H1 (cell line): ENCODE results near the gene SYNGR3. TPM values are rescaled to one million over a fixed set of nuclear protein-coding genes. Genes with fewer than 3 reads are reported as not detected.

ENCODE experiments used
- CTCF ChIA-PET: fragments of 300-600 bp; sonication (Branson Sonifier 250); formaldehyde crosslinking; loops from one replicate; lab custom pipeline; 2021; ENCODE audit not compliant: partially characterized antibody; lab: Charles Lee
- POLR2A ChIA-PET: fragments of 300-600 bp; sonication (Branson Sonifier 250); formaldehyde crosslinking; loops from one replicate; lab custom pipeline; 2021; ENCODE audit warnings: inconsistent platforms; ENCODE audit not compliant: partially characterized antibody; lab: Charles Lee
- DNase-seq, 2 experiments: peaks; one replicate each; pipeline versions ENCODE4 v3.0.0 to v3.0.0-alpha.2; 2010 to 2022; ENCODE audit warnings: low spot score in 2 of 2, low read depth in 1 of 2, mixed read lengths in 1 of 2
- FAIRE-seq: peaks from 2 replicates; lab custom pipeline; 2011; peaks lifted over from hg19 to GRCh38; lab: Jason Lieb, UNC
- H2AFZ ChIP-seq: 2 replicates; pipeline ENCODE4 v1.8.1; 2012; ENCODE audit warnings: low read length, inconsistent platforms
- H2AK5ac ChIP-seq: 2 replicates; pipeline ENCODE4 v1.6.1; 2013; ENCODE audit warnings: low read depth, low read length
- H2BK120ac ChIP-seq: replicated peaks from 2 replicates; pipeline ENCODE3; 2013; ENCODE audit warnings: low read depth, low read length, inconsistent platforms
- H2BK12ac ChIP-seq: 2 replicates; pipeline ENCODE4 v1.6.1; 2013; ENCODE audit warnings: low read depth, low read length
- H2BK15ac ChIP-seq: 2 replicates; pipeline ENCODE4 v1.6.1; 2013; ENCODE audit warnings: low read length
- H2BK20ac ChIP-seq: 2 replicates; pipeline ENCODE4 v1.6.1; 2013; ENCODE audit warnings: low read length
- H2BK5ac ChIP-seq: 2 replicates; pipeline ENCODE4 v1.6.1; 2013; ENCODE audit warnings: low read depth, low read length
- H3K14ac ChIP-seq: 2 replicates; pipeline ENCODE4 v1.6.1; 2013; ENCODE audit warnings: inconsistent platforms; ENCODE audit not compliant: insufficient read length
- H3K18ac ChIP-seq: 2 replicates; pipeline ENCODE4 v1.6.1; 2013; ENCODE audit warnings: low read length; ENCODE audit errors: extremely low read depth
- H3K23ac ChIP-seq: 2 replicates; pipeline ENCODE4 v1.6.1; 2013; ENCODE audit warnings: inconsistent platforms; ENCODE audit not compliant: insufficient read length
- H3K23me2 ChIP-seq: 2 replicates; pipeline ENCODE4 v1.6.1; 2013; ENCODE audit warnings: low read depth, low read length
- H3K27ac ChIP-seq: 2 replicates; pipeline ENCODE4 v1.6.1; 2011; ENCODE audit warnings: low read depth, low read length, inconsistent platforms
- H3K27me3 ChIP-seq, 4 experiments: replicated peaks in 1 of 4; 1 replicate in 1 of 4; 2 replicates in 3 of 4; pipeline versions ENCODE4 v1.6.1 to v1.8.1; 2011 to 2013; ENCODE audit warnings: low read length in 3 of 4, mild to moderate bottlenecking in 3 of 4, inconsistent platforms in 2 of 4, mixed read lengths in 2 of 4, moderate library complexity in 1 of 4; ENCODE audit not compliant: control insufficient read depth in 3 of 4, insufficient read depth in 3 of 4; ENCODE audit errors: extremely low read depth in 1 of 4
- H3K36me3 ChIP-seq, 4 experiments: 2 replicates each; pipeline versions ENCODE4 v1.6.1 to v1.8.1; 2011 to 2013; ENCODE audit warnings: mild to moderate bottlenecking in 4 of 4, low read length in 3 of 4, moderate library complexity in 2 of 4, control low read depth in 1 of 4, inconsistent platforms in 1 of 4; ENCODE audit not compliant: insufficient read depth in 4 of 4, control insufficient read depth in 2 of 4
- H3K4ac ChIP-seq: replicated peaks from 2 replicates; pipeline ENCODE3; 2013; ENCODE audit warnings: low read length, low read depth, mixed read lengths, inconsistent platforms; ENCODE audit not compliant: insufficient read length
- H3K4me1 ChIP-seq, 4 experiments: replicated peaks in 1 of 4; 1 replicate in 1 of 4; 2 replicates in 3 of 4; pipeline versions ENCODE4 v1.6.1 to v1.8.1; 2011 to 2013; ENCODE audit warnings: low read length in 3 of 4, inconsistent platforms in 2 of 4, mixed read lengths in 1 of 4; ENCODE audit not compliant: insufficient read depth in 4 of 4, control insufficient read depth in 3 of 4
- H3K4me2 ChIP-seq, 2 experiments: 2 replicates each; pipeline versions ENCODE4 v1.6.1 to v1.8.1; 2011 to 2013; ENCODE audit warnings: low read depth in 2 of 2, low read length in 2 of 2, control low read depth in 1 of 2, inconsistent platforms in 1 of 2, mild to moderate bottlenecking in 1 of 2; ENCODE audit not compliant: insufficient read depth in 1 of 2
- H3K4me3 ChIP-seq, 4 experiments: fragments of 200-600, 300-600 bp in 1 of 4; sonication (generic), shearing (Covaris generic), sonication (Bioruptor Twin) in 1 of 4; 2 replicates each; pipeline versions ENCODE4 v1.5.1 to v1.8.1; 2011 to 2016; ENCODE audit warnings: low read length in 4 of 4, low read depth in 3 of 4, control low read depth in 2 of 4, inconsistent platforms in 2 of 4, mild to moderate bottlenecking in 2 of 4, mixed read lengths in 1 of 4, moderate library complexity in 1 of 4; ENCODE audit not compliant: insufficient read depth in 2 of 4; ENCODE audit errors: extremely low read depth in 1 of 4
- H3K56ac ChIP-seq: replicated peaks from 2 replicates; pipeline ENCODE3; 2013; ENCODE audit warnings: low read depth, mild to moderate bottlenecking, mixed read lengths, low read length, inconsistent platforms; ENCODE audit not compliant: insufficient read length
- H3K79me1 ChIP-seq: 2 replicates; pipeline ENCODE4 v1.6.1; 2013; ENCODE audit warnings: low read depth, low read length, control low read depth
- H3K79me2 ChIP-seq, 2 experiments: 2 replicates each; pipeline versions ENCODE4 v1.6.1 to v1.8.1; 2012 to 2013; ENCODE audit warnings: low read length in 2 of 2, mild to moderate bottlenecking in 2 of 2, inconsistent platforms in 1 of 2; ENCODE audit not compliant: insufficient read depth in 2 of 2, control insufficient read depth in 1 of 2
- H3K9ac ChIP-seq, 4 experiments: replicated peaks in 1 of 4; 1 replicate in 1 of 4; 2 replicates in 3 of 4; pipeline versions ENCODE4 v1.6.1 to v1.8.1; 2011 to 2013; ENCODE audit warnings: low read depth in 3 of 4, low read length in 3 of 4, control low read depth in 2 of 4, mild to moderate bottlenecking in 2 of 4, moderate library complexity in 2 of 4, inconsistent platforms in 1 of 4; ENCODE audit errors: extremely low read depth in 1 of 4
- H3K9me3 ChIP-seq, 2 experiments: 2 replicates each; pipeline versions ENCODE4 v1.6.1 to v1.8.1; 2012 to 2013; ENCODE audit warnings: mild to moderate bottlenecking in 2 of 2, moderate library complexity in 2 of 2, control low read depth in 1 of 2, inconsistent platforms in 1 of 2, low read depth in 1 of 2, low read length in 1 of 2, mixed read lengths in 1 of 2; ENCODE audit not compliant: insufficient read depth in 2 of 2
- H4K20me1 ChIP-seq, 2 experiments: replicated peaks in 1 of 2; 2 replicates each; pipeline versions ENCODE3 to v1.8.1; 2011 to 2013; ENCODE audit warnings: inconsistent platforms in 2 of 2, low read length in 2 of 2, mild to moderate bottlenecking in 1 of 2; ENCODE audit not compliant: insufficient read depth in 2 of 2, control insufficient read depth in 1 of 2
- H4K5ac ChIP-seq: 2 replicates; pipeline ENCODE4 v1.6.1; 2013; ENCODE audit warnings: low read length, low read depth, mixed read lengths, inconsistent platforms; ENCODE audit not compliant: insufficient read length
- H4K8ac ChIP-seq: 2 replicates; pipeline ENCODE4 v1.8.0; 2013; ENCODE audit warnings: mild to moderate bottlenecking, moderate library complexity, low read length, inconsistent platforms; ENCODE audit not compliant: insufficient read depth; ENCODE audit errors: extremely low read depth
- H4K91ac ChIP-seq: replicated peaks from 2 replicates; pipeline ENCODE3; 2013; ENCODE audit warnings: low read length, mixed read lengths, inconsistent platforms; ENCODE audit not compliant: insufficient read length
- ATF2 ChIP-seq: IDR thresholded peaks from 2 replicates; pipeline ENCODE4 v1.6.1; 2012; ENCODE audit warnings: low read length, inconsistent platforms
- MAFK ChIP-seq: IDR thresholded peaks from 2 replicates; pipeline ENCODE4 v1.6.1; 2012; ENCODE audit warnings: low read depth, mild to moderate bottlenecking, improper control_type of control experiment, low read length
- NANOG ChIP-seq: IDR thresholded peaks from 2 replicates; pipeline ENCODE4 v1.6.1; 2011; ENCODE audit warnings: low read length, low read depth, mild to moderate bottlenecking, inconsistent platforms; ENCODE audit not compliant: insufficient read depth, poor library complexity, severe bottlenecking
- POLR2A ChIP-seq, 2 experiments: IDR thresholded peaks; 1 replicate in 1 of 2; 2 replicates in 1 of 2; pipeline ENCODE4 v1.6.1; 2011; ENCODE audit warnings: low read depth in 2 of 2, low read length in 2 of 2, mild to moderate bottlenecking in 2 of 2; ENCODE audit errors: control extremely low read depth in 1 of 2
- RNF2 ChIP-seq: fragments of 200-900, 300-1000 bp; sonication (generic); IDR thresholded peaks from 2 replicates; pipeline ENCODE4 v1.7.1; 2016; ENCODE audit warnings: borderline replicate concordance, low read depth, mild to moderate bottlenecking, antibody characterized with exemption, low read length; ENCODE audit not compliant: poor library complexity, severe bottlenecking; ENCODE audit errors: missing control alignments
- RXRA ChIP-seq: IDR thresholded peaks from 2 replicates; pipeline ENCODE4 v1.6.1; 2011; ENCODE audit warnings: low read depth, mild to moderate bottlenecking, low read length, moderate library complexity; ENCODE audit not compliant: insufficient read depth
- SIRT6 ChIP-seq: IDR thresholded peaks from one replicate; pipeline ENCODE4 v1.7.1; 2012; ENCODE audit warnings: low read length, inconsistent platforms
- SP1 ChIP-seq: IDR thresholded peaks from 2 replicates; pipeline ENCODE4 v1.6.1; 2011; ENCODE audit warnings: low read depth, low read length
- TBP ChIP-seq: IDR thresholded peaks from 2 replicates; pipeline ENCODE4 v1.6.1; 2011; ENCODE audit warnings: low read depth, low read length, improper control_type of control experiment
- YY1 ChIP-seq: IDR thresholded peaks from 2 replicates; pipeline ENCODE4 v1.6.1; 2011; ENCODE audit warnings: low read depth, mild to moderate bottlenecking, low read length
- WGBS, 2 experiments: shearing (Covaris generic) in 1 of 2; methylation state at CpG; one replicate each; pipeline versions ENCODE4 v1.1.6 to v1.1.7; 2013 to 2015; ENCODE audit warnings: low lambda C conversion rate in 2 of 2, mixed read lengths in 2 of 2, inconsistent platforms in 1 of 2, low coverage in 1 of 2, missing lambda C conversion rate in 1 of 2; ENCODE audit not compliant: insufficient replicate concordance in 2 of 2, insufficient coverage in 1 of 2, insufficient read length in 1 of 2; ENCODE audit errors: extremely low coverage in 1 of 2, missing lambda C conversion rate in 1 of 2; 5-methylcytosine and 5-hydroxymethylcytosine counted together
- polyA plus RNA-seq, 7 experiments: library from polyadenylated mRNA; depleted of rRNA in 3 of 7; stranded (reverse) in 5 of 7; unstranded in 2 of 7; fragments of >200 nt in 5 of 7; fragments of 200-250 nt in 2 of 7; gene quantifications; 1 replicate in 5 of 7; 2 replicates in 1 of 7; 4 replicates in 1 of 7; pipeline versions ENCODE4 v1.2.1 to v1.2.3, GENCODE V29; 2011 to 2013; ENCODE audit warnings: missing spikeins in 2 of 7, mixed read lengths in 2 of 7
- total RNA-seq: library from RNA; stranded (reverse); fragmentation: NEBNext Ultra II Directional; extraction: Animal tissue kit (Norgen Biotek cat#: 25700); gene quantifications from 2 replicates; pipeline ENCODE4 v1.2.1, GENCODE V29; 2021

The SYNGR3 gene
- total and polyA plus RNA-seq, 2 of the 8 experiments (the other 6 are each of a cell fraction or from before 2014, with no cell fraction given), result 36.2 to 49.9 TPM

DNA sequence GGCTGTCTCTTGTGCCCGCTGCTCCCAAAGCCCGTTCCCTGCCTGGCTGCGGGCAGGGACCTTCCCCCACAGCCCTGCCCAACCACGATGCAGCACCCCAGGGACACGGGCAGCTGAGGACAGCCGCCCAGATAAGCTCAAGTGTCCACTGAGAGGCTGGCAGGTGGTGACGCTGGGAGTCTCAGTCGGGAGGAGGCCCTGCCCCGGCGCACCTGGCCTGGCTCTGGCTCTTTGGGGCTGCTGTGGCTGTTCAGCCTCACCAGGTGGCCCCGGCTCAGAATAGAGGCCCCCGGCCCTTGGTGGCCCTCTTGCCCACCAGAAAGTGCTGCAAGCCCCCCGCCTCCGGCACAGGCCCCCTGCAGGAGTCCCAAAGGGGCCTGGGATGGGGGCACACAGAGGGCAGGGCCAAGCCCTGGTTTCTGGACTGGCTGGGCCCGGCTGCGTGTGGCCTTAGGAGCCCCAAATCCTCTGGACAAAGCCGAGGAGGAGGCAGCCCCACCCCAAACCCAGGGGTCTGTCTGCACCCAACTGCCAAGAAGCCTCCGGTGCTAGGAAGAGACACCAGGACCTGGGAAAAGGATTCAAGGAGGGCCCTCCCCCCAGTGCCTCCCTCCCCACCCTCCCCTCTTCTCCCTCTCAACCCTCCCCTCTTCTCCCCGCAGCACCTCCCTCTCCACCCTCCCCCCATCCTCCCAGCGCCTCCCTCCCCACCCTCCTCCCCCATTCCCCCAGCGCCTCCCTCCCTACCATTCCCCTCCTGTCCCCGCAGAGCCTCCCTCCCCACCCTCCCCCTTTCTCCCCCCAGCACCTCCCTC is 52.6 kb downstream of the SYNGR3 start:
- WGBS, 2 experiments, result 93% methylated on average over 13 of the region's 22 CpGs; no CpG with 5 or more reads in 1 of the 2 experiments
- Histone ChIP-seq H3K9me3 (no peaks in the 10 kb centered on the region), H3K36me3 (peaks cover 0 to 3% (median 0%) of the 10 kb centered on the region in 4 experiments; a peak in 1 of 8 replicates), H2BK5ac (no peak overlapping the region), H3K4me1 (peaks cover 0 to 4% (median 0%) of the 10 kb centered on the region in 4 experiments; a peak in 4 of 7 replicates), H4K5ac (no peak overlapping the region), H3K27me3 (no peaks in the 10 kb centered on the region; a peak in 1 of 7 replicates), H3K18ac (no peak overlapping the region), H2BK15ac (no peak overlapping the region), H3K79me1 (no peaks in the 10 kb centered on the region), H3K4me2 (no peak overlapping the region), H3K23me2 (peaks cover 5% of the 10 kb centered on the region; the same call in 1 of the 2 replicates), H3K56ac (no peak overlapping the region), H3K27ac (no peak overlapping the region), H2AFZ (no peak overlapping the region), H3K4me3 (no peak overlapping the region), H2BK12ac (no peak overlapping the region), H4K20me1 (peaks cover 0 to 5% of the 10 kb centered on the region in 2 experiments), H2BK120ac (no peak overlapping the region), H3K4ac (no peak overlapping the region), H3K9ac (no peak overlapping the region), H3K79me2 (peaks cover 0 to 5% of the 10 kb centered on the region in 2 experiments; a peak in 1 of 4 replicates), H2AK5ac (no peak overlapping the region), H3K23ac (no peak overlapping the region), H2BK20ac (no peak overlapping the region), H3K14ac (no peak overlapping the region), H4K91ac (no peak overlapping the region), H4K8ac (no peak overlapping the region)
- no peak for FAIRE-seq
- no peak for DNase-seq
- CTCF ChIA-PET, result interaction anchor here (1.0 to 1.9 kb wide), 3 partner anchors 11 to 20 kb away, joined by 3 to 9 read pairs (median 4); no protein-coding TSS in a partner anchor
- POLR2A ChIA-PET, result interaction anchor here (0.7 to 2.0 kb wide), 5 partner anchors 8 to 78 kb away, joined by 3 to 9 read pairs (median 4); partner anchors contain the start of gene RPS2
- TF ChIP-seq SP1 (no peak), TBP (no peak), RNF2 (no peak), RXRA (no peak), YY1 (no peak), MAFK (no peak), ATF2 (no peak), NANOG (no peak), POLR2A (IDR thresholded peaks at IDR 0.05; ENCODE audit: control extremely low read depth in 1 of 2, low read depth in 2 of 2, low read length in 2 of 2) (no peak), SIRT6 (no peak)
